HuH-7.5 (cell line): ENCODE data around the gene SNAPC4.
"Not testable (repeated sequence)": the region's sequence is repeated elsewhere in the genome, so short reads cannot be mapped to it uniquely, and the experiment has no call there.

ENCODE experiments used
- DNase-seq: peaks from one replicate; pipeline ENCODE4 v3.0.0; 2011; ENCODE audit warnings: low spot score

Gene SNAPC4

DNA sequence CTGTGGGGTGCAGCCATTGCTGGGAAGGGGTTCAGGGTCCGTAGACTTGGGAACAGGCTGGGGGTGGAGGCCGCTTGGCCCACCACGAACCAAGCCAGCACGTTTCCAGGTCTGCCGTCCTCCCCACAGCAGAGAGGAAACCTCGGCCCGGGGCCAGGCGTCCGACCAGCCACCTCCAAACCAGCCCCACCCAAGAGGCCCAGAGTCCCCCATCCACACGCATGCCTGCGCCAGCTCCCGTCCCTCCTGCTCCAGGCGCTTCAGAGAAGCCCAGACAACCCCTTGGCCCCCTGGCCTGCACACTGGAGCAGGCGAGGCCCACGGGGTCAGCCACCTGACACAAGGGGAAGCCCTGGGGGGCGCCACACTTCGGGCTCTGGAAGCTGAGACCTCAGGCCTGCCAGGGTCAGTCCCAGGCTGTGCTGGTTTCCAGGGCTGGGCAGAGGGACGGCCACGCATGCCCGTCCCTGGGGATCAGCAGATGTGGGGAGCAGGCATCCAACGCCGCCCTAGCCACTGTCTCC lies 42.7 kb downstream of the SNAPC4 start:
- DNase-seq: no peak

GRCh38 chr9:136355616-136356557 lies 44.1 kb downstream of the SNAPC4 start:
- DNase-seq: no peak

- no peak for DNase-seq
Measured at GRCh38 chr9:136354592-136355085, 45.3 kb downstream of the SNAPC4 start.

- DNase-seq: no peak
Measured at GRCh38 chr9:136353757-136354488, 46.0 kb downstream of the SNAPC4 start.

DNA sequence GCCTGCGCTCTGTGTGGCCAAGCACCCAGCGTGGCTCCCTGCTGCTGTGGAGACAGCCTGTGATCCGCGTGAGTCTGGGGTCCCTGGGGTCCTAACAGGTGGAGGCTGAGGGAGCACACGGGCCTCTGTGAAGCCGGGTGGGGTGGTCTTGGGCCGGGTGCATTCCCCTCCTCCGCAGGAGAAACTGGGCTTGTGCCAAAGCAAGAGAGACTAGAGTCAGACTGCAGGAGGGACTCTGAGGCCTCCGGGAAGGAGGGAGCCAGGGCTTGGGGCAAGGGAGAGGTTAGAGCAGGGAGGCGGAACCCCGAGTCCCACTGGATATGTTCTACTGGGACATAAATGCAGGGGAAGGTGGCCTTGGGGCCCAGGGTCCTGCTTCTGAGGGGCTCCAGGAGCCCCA lies 46.9 kb downstream of the SNAPC4 start:
- DNase-seq: no peak

DNA sequence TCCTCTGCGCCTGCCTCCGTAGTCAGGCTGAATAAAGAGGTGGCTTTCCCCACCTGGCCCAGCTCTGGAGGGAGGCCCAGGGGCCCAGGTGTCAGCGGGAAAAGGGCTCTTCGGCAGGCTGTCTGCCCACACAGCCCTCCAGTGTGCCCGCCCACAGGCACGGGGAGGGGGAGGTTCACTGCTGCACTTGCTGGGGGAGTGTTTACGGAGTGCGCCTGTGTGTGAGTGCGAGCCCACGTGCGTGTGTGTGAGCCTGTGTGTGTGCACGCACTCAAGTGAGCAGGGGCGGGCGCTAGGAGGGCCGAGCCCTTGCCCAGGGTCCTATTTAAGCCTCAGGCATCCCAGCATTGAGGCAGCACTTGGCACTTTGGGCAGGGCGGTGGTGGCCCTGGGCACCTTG lies 47.3 kb downstream of the SNAPC4 start:
- DNase-seq: no peak

DNA sequence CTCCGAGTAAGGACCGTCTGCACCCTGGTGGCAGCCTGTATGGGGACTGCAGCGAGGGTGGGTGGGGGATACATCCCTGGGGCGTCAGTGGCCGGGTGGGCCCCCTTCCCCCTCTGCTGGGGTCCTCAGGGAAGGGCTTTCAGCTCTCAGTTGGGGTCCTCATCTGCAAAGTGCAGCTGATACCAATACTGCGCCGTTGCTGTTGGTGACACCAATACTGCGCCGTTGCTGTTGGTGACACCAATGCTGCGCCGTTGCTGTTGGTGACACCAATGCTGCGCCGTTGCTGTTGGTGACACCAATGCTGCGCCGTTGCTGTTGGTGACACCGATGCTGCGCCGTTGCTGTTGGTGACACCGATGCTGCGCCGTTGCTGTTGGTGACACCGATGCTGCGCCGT lies 48.1 kb downstream of the SNAPC4 start:
- DNase-seq: not testable (repeated sequence)

DNA sequence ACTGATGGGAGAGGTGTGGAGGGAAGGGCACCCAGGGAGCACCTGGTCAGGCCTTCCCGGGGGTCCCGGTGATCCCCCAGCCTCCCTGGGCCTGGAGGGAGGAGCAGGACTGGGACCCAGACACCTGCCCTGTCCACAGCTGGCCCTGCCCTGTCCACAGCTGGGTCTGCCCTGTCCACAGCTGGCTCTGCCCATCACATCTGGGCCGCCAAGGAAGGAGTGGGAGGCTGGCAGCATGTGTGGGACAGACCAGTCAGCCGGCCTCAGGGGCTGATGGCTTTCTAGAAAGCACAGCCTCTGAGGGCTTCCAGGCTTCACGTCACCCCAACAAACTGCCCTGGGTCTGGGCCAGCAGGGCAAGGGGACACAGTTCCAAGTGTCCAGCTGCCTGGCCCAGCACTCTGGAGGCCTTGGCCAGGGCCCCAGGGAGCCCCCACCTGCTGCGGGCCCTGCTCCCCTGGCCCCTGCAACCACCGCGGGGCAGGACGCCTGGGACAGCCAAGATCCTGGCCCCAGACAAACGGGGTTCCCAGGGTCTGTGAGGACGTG lies 48.6 kb downstream of the SNAPC4 start:
- no peak for DNase-seq
